ENCODE measurements around the gene ZCWPW1. TPM values are rescaled to one million over a fixed set of nuclear protein-coding genes. Genes with fewer than 3 reads are reported as not detected.

The ZCWPW1 gene
- total and polyA plus RNA-seq, 10 of the 15 experiments (the other 5 are each of a cell fraction or from before 2014, with no cell fraction given): 1.3 to 4.4 (median 3.7) TPM

DNA sequence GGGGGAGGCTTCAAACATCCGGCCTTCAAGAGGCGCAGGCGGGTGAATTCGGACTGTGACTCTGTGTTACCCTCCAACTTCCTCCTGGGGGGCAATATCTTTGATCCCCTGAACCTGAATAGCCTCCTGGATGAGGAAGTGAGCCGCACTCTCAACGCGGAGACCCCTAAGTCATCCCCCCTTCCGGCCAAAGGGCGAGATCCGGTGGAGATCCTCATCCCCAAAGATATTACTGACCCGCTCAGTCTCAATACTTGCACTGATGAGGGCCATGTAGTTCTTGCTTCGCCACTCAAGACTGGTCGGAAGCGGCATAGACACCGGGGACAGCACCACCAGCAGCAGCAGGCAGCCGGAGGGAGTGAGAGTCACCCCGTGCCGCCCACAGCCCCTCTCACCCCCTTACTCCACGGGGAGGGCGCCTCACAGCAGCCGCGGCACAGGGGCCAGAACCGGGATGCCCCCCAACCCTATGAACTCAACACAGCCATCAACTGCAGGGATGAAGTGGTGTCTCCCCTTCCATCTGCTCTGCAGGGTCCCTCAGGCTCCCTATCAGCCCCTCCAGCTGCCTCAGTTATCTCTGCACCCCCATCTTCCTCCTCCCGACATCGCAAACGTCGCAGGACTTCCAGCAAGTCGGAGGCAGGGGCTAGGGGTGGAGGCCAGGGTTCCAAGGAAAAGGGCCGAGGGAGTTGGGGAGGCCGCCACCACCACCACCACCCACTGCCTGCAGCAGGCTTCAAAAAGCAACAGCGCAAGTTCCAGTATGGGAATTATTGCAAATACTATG lies 2.2 kb upstream of the ZCWPW1 start (continued):
- TF ChIP-seq TAF1 (IDR thresholded peaks at IDR 0.05; ENCODE audit: borderline replicate concordance, low read depth, low read length): 0 out of 2 replicates have a peak, but pooled peaks have one; percentile 3
- no peak for TF ChIP-seq RCOR1 (conservative IDR thresholded peaks at IDR 0.05; ENCODE audit: low read depth, low read length)
- TF ChIP-seq, protein P1, sequence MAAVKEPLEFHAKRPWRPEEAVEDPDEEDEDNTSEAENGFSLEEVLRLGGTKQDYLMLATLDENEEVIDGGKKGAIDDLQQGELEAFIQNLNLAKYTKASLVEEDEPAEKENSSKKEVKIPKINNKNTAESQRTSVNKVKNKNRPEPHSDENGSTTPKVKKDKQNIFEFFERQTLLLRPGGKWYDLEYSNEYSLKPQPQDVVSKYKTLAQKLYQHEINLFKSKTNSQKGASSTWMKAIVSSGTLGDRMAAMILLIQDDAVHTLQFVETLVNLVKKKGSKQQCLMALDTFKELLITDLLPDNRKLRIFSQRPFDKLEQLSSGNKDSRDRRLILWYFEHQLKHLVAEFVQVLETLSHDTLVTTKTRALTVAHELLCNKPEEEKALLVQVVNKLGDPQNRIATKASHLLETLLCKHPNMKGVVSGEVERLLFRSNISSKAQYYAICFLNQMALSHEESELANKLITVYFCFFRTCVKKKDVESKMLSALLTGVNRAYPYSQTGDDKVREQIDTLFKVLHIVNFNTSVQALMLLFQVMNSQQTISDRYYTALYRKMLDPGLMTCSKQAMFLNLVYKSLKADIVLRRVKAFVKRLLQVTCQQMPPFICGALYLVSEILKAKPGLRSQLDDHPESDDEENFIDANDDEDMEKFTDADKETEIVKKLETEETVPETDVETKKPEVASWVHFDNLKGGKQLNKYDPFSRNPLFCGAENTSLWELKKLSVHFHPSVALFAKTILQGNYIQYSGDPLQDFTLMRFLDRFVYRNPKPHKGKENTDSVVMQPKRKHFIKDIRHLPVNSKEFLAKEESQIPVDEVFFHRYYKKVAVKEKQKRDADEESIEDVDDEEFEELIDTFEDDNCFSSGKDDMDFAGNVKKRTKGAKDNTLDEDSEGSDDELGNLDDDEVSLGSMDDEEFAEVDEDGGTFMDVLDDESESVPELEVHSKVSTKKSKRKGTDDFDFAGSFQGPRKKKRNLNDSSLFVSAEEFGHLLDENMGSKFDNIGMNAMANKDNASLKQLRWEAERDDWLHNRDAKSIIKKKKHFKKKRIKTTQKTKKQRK (IDR thresholded peaks at IDR 0.05; ENCODE audit: low read depth, low read length): no peak
- no peak for TF ChIP-seq SMAD1 (IDR thresholded peaks at IDR 0.05; ENCODE audit: low read depth, partially characterized antibody)
- peak; percentile 52; the same call in 1 of the 2 replicates for TF ChIP-seq LARP7 (IDR thresholded peaks at IDR 0.05)
- no peak for TF ChIP-seq NR2F1 (conservative IDR thresholded peaks at IDR 0.05)
- TF ChIP-seq EP300 (IDR thresholded peaks at IDR 0.05; ENCODE audit: borderline replicate concordance in 1 of 2, control insufficient read depth in 1 of 2, low read depth in 2 of 2, low read length in 2 of 2): no peak
- no peak for TF ChIP-seq RELA (IDR thresholded peaks at IDR 0.05; ENCODE audit: borderline replicate concordance, partially characterized antibody)
- TF ChIP-seq, protein P2, sequence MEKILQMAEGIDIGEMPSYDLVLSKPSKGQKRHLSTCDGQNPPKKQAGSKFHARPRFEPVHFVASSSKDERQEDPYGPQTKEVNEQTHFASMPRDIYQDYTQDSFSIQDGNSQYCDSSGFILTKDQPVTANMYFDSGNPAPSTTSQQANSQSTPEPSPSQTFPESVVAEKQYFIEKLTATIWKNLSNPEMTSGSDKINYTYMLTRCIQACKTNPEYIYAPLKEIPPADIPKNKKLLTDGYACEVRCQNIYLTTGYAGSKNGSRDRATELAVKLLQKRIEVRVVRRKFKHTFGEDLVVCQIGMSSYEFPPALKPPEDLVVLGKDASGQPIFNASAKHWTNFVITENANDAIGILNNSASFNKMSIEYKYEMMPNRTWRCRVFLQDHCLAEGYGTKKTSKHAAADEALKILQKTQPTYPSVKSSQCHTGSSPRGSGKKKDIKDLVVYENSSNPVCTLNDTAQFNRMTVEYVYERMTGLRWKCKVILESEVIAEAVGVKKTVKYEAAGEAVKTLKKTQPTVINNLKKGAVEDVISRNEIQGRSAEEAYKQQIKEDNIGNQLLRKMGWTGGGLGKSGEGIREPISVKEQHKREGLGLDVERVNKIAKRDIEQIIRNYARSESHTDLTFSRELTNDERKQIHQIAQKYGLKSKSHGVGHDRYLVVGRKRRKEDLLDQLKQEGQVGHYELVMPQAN (conservative IDR thresholded peaks at IDR 0.05): 0 out of 2 replicates have a peak, but pooled peaks have one; percentile 23
- peak; percentile 6; the same call in 1 of the 2 replicates for TF ChIP-seq SIN3A (IDR thresholded peaks at IDR 0.05; ENCODE audit: low read depth, low read length)
